Neural cell (in vitro differentiated cells): ENCODE data around the gene PTPRN2. TPM values are rescaled to one million over a fixed set of nuclear protein-coding genes. Genes with fewer than 3 reads are reported as not detected.

Experiments
- H2AFZ ChIP-seq: fragments of 200-600, 300-800 bp; sonication (generic), shearing (Covaris generic); 2 replicates; pipeline ENCODE4 v1.6.0; 2014; ENCODE audit warnings: low read depth, mild to moderate bottlenecking, antibody characterized with exemption, low read length, moderate library complexity
- H3F3A ChIP-seq: fragments of 200-600 bp; shearing (Covaris generic); 2 replicates; pipeline ENCODE4 v1.6.1; 2016; ENCODE audit warnings: mild to moderate bottlenecking, moderate library complexity, mixed read lengths, antibody characterized with exemption, low read length; ENCODE audit not compliant: insufficient read depth, poor library complexity, severe bottlenecking
- H3K27ac ChIP-seq: fragments of 200-600, 300-800 bp; sonication (generic), shearing (Covaris generic); 2 replicates; pipeline ENCODE4 v1.5.1; 2014; ENCODE audit warnings: mild to moderate bottlenecking, low read length, moderate library complexity
- H3K27me3 ChIP-seq: fragments of 300-800, 200-600 bp; sonication (generic), shearing (Covaris generic); 2 replicates; pipeline ENCODE4 v1.6.0; 2014; ENCODE audit warnings: mild to moderate bottlenecking, low read depth, low read length, moderate library complexity; ENCODE audit not compliant: insufficient read depth
- H3K36me3 ChIP-seq: fragments of 300-800, 200-600 bp; sonication (generic), shearing (Covaris generic); 2 replicates; pipeline ENCODE4 v1.5.1; 2014; ENCODE audit warnings: mild to moderate bottlenecking, antibody characterized with exemption, low read length, moderate library complexity; ENCODE audit not compliant: insufficient read depth
- H3K4me2 ChIP-seq: fragments of 300-800, 200-600 bp; sonication (generic), shearing (Covaris generic); 2 replicates; pipeline ENCODE4 v1.6.0; 2014; ENCODE audit warnings: mild to moderate bottlenecking, low read length
- H3K4me3 ChIP-seq: fragments of 300-800, 200-600 bp; sonication (generic), shearing (Covaris generic); 2 replicates; pipeline ENCODE4 v1.5.1; 2014; ENCODE audit warnings: mild to moderate bottlenecking, low read length, moderate library complexity
- H3K79me2 ChIP-seq: fragments of 200-600 bp; shearing (Covaris generic); replicated peaks from 2 replicates; pipeline ENCODE4 v1.6.0; 2014; ENCODE audit warnings: mild to moderate bottlenecking, low read length, moderate library complexity; ENCODE audit not compliant: insufficient read depth
- H3K9ac ChIP-seq: fragments of 300-800, 200-600 bp; sonication (generic), shearing (Covaris generic); 2 replicates; pipeline ENCODE4 v1.6.1; 2016; ENCODE audit warnings: mild to moderate bottlenecking, low read length, mixed read lengths
- H3K9me2 ChIP-seq: fragments of 200-600 bp; shearing (Covaris generic); 2 replicates; pipeline ENCODE4 v1.6.1; 2016; ENCODE audit warnings: mild to moderate bottlenecking, low read length, mixed read lengths; ENCODE audit not compliant: insufficient read depth
- H3K9me3 ChIP-seq: fragments of 200-600, 300-800 bp; sonication (generic), shearing (Covaris generic); 2 replicates; pipeline ENCODE4 v1.6.1; 2016; ENCODE audit warnings: mild to moderate bottlenecking, mixed run types, low read length, moderate library complexity, mixed read lengths
- H4K20me1 ChIP-seq: fragments of 200-600 bp; shearing (Covaris generic); 2 replicates; pipeline ENCODE4 v1.6.1; 2016; ENCODE audit warnings: mild to moderate bottlenecking, mixed run types; ENCODE audit not compliant: insufficient read depth
- EP300 ChIP-seq: fragments of 450-650 bp; conservative IDR thresholded peaks from 2 replicates; pipeline ENCODE4 v1.6.1; 2014; ENCODE audit warnings: antibody characterized with exemption, mild to moderate bottlenecking, moderate library complexity; ENCODE audit not compliant: poor library complexity, severe bottlenecking
- EZH2 ChIP-seq: fragments of 200-600, 300-800 bp; shearing (Covaris generic), sonication (generic); IDR thresholded peaks from 2 replicates; pipeline ENCODE4 v1.6.1; 2014; ENCODE audit warnings: antibody characterized with exemption, low read length, borderline replicate concordance, mild to moderate bottlenecking; ENCODE audit not compliant: insufficient read depth, poor library complexity, severe bottlenecking
- MXI1 ChIP-seq: fragments of 450-650 bp; conservative IDR thresholded peaks from 2 replicates; pipeline ENCODE4 v1.6.1; 2014; ENCODE audit warnings: antibody characterized with exemption, mild to moderate bottlenecking; ENCODE audit not compliant: poor library complexity, severe bottlenecking
- POLR2AphosphoS5 ChIP-seq: IDR thresholded peaks from 2 replicates; pipeline ENCODE4 v1.6.1; 2012
- RAD21 ChIP-seq: fragments of 450-650 bp; conservative IDR thresholded peaks from 2 replicates; pipeline ENCODE4 v1.6.1; 2014; ENCODE audit warnings: antibody characterized with exemption, mild to moderate bottlenecking, moderate library complexity
- SMC3 ChIP-seq: fragments of 450-650 bp; conservative IDR thresholded peaks from 2 replicates; pipeline ENCODE4 v1.6.1; 2014; ENCODE audit warnings: antibody characterized with exemption, mild to moderate bottlenecking, moderate library complexity; ENCODE audit not compliant: poor library complexity
- TAF1 ChIP-seq: IDR thresholded peaks from 2 replicates; pipeline ENCODE4 v1.6.1; 2012; ENCODE audit warnings: low read depth
- polyA plus RNA-seq: library from polyadenylated mRNA; depleted of rRNA; stranded (reverse); fragments of >200 nt; gene quantifications from 2 replicates; pipeline ENCODE4 v1.2.3, GENCODE V29; 2014
- TF ChIP-seq, protein P1 (sequence below): fragments of 450-650 bp; IDR thresholded peaks from 2 replicates; pipeline ENCODE4 v1.5.1; 2014; ENCODE audit warnings: antibody characterized with exemption, mild to moderate bottlenecking, moderate library complexity; ENCODE audit not compliant: poor library complexity, severe bottlenecking
- TF ChIP-seq, protein P2 (sequence below): IDR thresholded peaks from 2 replicates; pipeline ENCODE4 v1.6.1; 2012; ENCODE audit warnings: borderline replicate concordance

Gene PTPRN2
- polyA plus RNA-seq, 1 donor from 2014 or later: 31.0 TPM

DNA sequence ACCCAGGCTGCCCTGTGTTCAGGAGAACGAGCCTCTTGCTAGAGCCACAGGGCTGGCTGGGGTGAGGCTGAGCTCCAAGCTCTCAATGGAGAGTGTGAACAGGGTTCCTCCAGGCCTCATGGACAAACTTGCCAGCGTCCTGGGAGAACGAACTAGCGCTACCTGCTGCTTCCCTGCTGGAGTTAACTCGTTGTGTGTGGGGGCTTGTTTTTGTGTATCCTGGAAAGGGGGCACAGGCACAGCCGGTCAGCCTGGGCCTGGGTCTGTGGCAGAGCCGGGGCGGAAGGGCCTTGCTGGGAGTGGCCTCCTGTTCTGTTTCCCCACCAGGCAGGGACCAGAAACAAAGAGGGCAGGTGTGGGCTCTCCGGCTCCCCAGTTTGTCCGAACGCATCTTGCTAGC is 991.6 kb downstream of the PTPRN2 start:
- peaks cover 4% of the 10 kb centered on the region for H3F3A ChIP-seq
- no peaks in the 10 kb centered on the region for H3K9me2 ChIP-seq
- peaks cover 19% of the 10 kb centered on the region for H3K36me3 ChIP-seq
- H2AFZ ChIP-seq: no peak overlapping the region
- H4K20me1 ChIP-seq: no peaks in the 10 kb centered on the region
- peaks cover 3% of the 10 kb centered on the region for H3K79me2 ChIP-seq
- no peaks in the 10 kb centered on the region for H3K27me3 ChIP-seq
- H3K9me3 ChIP-seq: no peaks in the 10 kb centered on the region
- no peak overlapping the region for H3K9ac ChIP-seq
- H3K4me2 ChIP-seq: no peak overlapping the region
- H3K27ac ChIP-seq: peak overlapping the region; percentile 68
- H3K4me3 ChIP-seq: no peak overlapping the region
- no peak for TF ChIP-seq POLR2AphosphoS5
- TF ChIP-seq, protein P1, sequence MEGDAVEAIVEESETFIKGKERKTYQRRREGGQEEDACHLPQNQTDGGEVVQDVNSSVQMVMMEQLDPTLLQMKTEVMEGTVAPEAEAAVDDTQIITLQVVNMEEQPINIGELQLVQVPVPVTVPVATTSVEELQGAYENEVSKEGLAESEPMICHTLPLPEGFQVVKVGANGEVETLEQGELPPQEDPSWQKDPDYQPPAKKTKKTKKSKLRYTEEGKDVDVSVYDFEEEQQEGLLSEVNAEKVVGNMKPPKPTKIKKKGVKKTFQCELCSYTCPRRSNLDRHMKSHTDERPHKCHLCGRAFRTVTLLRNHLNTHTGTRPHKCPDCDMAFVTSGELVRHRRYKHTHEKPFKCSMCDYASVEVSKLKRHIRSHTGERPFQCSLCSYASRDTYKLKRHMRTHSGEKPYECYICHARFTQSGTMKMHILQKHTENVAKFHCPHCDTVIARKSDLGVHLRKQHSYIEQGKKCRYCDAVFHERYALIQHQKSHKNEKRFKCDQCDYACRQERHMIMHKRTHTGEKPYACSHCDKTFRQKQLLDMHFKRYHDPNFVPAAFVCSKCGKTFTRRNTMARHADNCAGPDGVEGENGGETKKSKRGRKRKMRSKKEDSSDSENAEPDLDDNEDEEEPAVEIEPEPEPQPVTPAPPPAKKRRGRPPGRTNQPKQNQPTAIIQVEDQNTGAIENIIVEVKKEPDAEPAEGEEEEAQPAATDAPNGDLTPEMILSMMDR: no peak
- TF ChIP-seq EP300: no peak
- TF ChIP-seq MXI1: no peak
- TF ChIP-seq, protein P2, sequence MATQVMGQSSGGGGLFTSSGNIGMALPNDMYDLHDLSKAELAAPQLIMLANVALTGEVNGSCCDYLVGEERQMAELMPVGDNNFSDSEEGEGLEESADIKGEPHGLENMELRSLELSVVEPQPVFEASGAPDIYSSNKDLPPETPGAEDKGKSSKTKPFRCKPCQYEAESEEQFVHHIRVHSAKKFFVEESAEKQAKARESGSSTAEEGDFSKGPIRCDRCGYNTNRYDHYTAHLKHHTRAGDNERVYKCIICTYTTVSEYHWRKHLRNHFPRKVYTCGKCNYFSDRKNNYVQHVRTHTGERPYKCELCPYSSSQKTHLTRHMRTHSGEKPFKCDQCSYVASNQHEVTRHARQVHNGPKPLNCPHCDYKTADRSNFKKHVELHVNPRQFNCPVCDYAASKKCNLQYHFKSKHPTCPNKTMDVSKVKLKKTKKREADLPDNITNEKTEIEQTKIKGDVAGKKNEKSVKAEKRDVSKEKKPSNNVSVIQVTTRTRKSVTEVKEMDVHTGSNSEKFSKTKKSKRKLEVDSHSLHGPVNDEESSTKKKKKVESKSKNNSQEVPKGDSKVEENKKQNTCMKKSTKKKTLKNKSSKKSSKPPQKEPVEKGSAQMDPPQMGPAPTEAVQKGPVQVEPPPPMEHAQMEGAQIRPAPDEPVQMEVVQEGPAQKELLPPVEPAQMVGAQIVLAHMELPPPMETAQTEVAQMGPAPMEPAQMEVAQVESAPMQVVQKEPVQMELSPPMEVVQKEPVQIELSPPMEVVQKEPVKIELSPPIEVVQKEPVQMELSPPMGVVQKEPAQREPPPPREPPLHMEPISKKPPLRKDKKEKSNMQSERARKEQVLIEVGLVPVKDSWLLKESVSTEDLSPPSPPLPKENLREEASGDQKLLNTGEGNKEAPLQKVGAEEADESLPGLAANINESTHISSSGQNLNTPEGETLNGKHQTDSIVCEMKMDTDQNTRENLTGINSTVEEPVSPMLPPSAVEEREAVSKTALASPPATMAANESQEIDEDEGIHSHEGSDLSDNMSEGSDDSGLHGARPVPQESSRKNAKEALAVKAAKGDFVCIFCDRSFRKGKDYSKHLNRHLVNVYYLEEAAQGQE: no peak
- TF ChIP-seq SMC3: no peak
- no peak for TF ChIP-seq TAF1
- TF ChIP-seq EZH2: no peak
- TF ChIP-seq RAD21: no peak

DNA sequence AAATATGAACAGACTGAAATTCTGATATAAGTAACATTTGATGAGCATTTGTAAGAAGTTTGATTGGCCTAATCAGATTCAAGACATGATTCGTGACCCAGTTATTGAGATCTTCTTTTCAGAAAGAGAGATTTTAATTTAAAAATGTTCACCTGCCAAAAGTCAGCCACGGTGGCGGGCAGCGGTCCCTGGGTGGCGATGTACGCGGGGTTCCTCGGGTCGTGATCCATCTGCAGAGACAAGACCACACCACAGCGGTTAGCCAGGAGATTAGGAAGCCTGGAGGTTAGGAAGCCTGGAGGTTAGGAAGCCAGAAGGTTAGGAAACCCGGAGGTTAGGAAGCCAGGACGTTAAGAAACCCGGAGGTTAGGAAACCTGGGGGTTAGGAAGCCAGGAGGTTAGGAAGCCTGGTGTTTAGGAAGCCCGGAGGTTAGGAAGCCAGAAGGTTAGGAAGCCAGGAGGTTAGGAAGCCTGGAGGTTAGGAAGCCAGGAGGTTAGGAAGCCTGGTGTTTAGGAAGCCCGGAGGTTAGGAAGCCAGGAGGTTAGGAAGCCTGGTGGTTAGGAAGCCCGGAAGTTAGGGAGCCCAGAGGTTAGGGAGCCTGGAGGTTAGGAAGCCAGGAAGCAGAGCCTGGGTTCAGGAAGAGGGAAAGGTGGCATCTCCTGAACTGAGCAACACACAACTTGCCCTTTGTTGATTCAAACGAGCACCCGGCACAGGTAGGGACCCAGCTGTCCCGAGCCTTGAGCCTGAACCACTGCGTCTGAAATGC is 992.4 kb downstream of the PTPRN2 start:
- H3K4me2 ChIP-seq: no peak overlapping the region
- H3K79me2 ChIP-seq: peaks cover 3% of the 10 kb centered on the region
- H3K27me3 ChIP-seq: no peaks in the 10 kb centered on the region
- H3K9me3 ChIP-seq: no peaks in the 10 kb centered on the region
- peaks cover under 1% of the 10 kb centered on the region for H3F3A ChIP-seq
- H2AFZ ChIP-seq: no peak overlapping the region
- no peak overlapping the region for H3K9ac ChIP-seq
- no peaks in the 10 kb centered on the region for H3K9me2 ChIP-seq
- no peak overlapping the region for H3K4me3 ChIP-seq
- H4K20me1 ChIP-seq: no peaks in the 10 kb centered on the region
- no peak for TF ChIP-seq SMC3
- TF ChIP-seq, protein P1: no peak
- no peak for TF ChIP-seq EZH2
- TF ChIP-seq, protein P2: no peak
- TF ChIP-seq TAF1: no peak
- no peak for TF ChIP-seq RAD21
- no peak for TF ChIP-seq EP300
- no peak for TF ChIP-seq MXI1
- no peak for TF ChIP-seq POLR2AphosphoS5
- peaks cover 19% of the 10 kb centered on the region for H3K36me3 ChIP-seq
- H3K27ac ChIP-seq: peak overlapping the region; percentile 68
